K562 (cell line): ENCODE data around the gene ATG13. TPM values are rescaled to one million over a fixed set of nuclear protein-coding genes. Genes with fewer than 3 reads are reported as not detected.

ENCODE experiments used
- ARID1B ChIP-seq: fragments of 450-650 bp; IDR thresholded peaks from 2 replicates; pipeline ENCODE4 v1.6.1; 2016; ENCODE audit warnings: antibody characterized with exemption, mild to moderate bottlenecking, inconsistent platforms
- ATF3 ChIP-seq, 2 experiments: fragments of 450-650 bp in 1 of 2; sonication (generic) in 1 of 2; formaldehyde crosslinking in 1 of 2; IDR thresholded peaks in 1 of 2; conservative IDR thresholded peaks in 1 of 2; 2 replicates each; pipeline versions ENCODE4 v1.6.1 to v1.8.1; 2016 to 2023; ENCODE audit warnings: mild to moderate bottlenecking in 2 of 2, moderate library complexity in 2 of 2, inconsistent platforms in 1 of 2, missing genetic modification reagents in 1 of 2
- C11orf30 ChIP-seq: fragments of 450-650 bp; IDR thresholded peaks from 2 replicates; pipeline ENCODE4 v1.6.1; 2016; ENCODE audit warnings: low read depth, mild to moderate bottlenecking
- DIDO1 ChIP-seq: fragments of 450-650 bp; IDR thresholded peaks from 2 replicates; pipeline ENCODE4 v1.6.1; 2016; ENCODE audit warnings: low read depth, missing biosample characterization, missing genetic modification characterization
- E2F1 ChIP-seq: sonication (generic); formaldehyde crosslinking; IDR thresholded peaks from 2 replicates; pipeline ENCODE4 v1.8.1; 2023; ENCODE audit warnings: mild to moderate bottlenecking, missing genetic modification reagents, moderate library complexity
- ERF ChIP-seq: fragments of 450-650 bp; formaldehyde crosslinking; IDR thresholded peaks from 2 replicates; pipeline ENCODE4 v1.4.0; 2020; ENCODE audit warnings: mild to moderate bottlenecking, mixed read lengths
- HMGXB4 ChIP-seq: sonication (generic); formaldehyde crosslinking; IDR thresholded peaks from 2 replicates; pipeline ENCODE4 v1.8.1; 2023; ENCODE audit warnings: mild to moderate bottlenecking, missing genetic modification reagents
- ID3 ChIP-seq, 2 experiments: fragments of 250-450 bp in 1 of 2; fragments of 450-650 bp in 1 of 2; sonication (Bioruptor Pico) in 1 of 2; IDR thresholded peaks; 2 replicates each; pipeline versions ENCODE4 v1.6.1 to v1.8.0; 2016 to 2021; ENCODE audit warnings: mild to moderate bottlenecking in 2 of 2, moderate library complexity in 2 of 2, missing compliant biosample characterization in 1 of 2, missing genetic modification characterization in 1 of 2
- MCM3 ChIP-seq: fragments of 450-650 bp; IDR thresholded peaks from 2 replicates; pipeline ENCODE4 v1.6.1; 2016
- NFIC ChIP-seq: fragments of 450-650 bp; IDR thresholded peaks from 2 replicates; pipeline ENCODE4 v1.6.1; 2017; ENCODE audit warnings: mild to moderate bottlenecking, inconsistent platforms
- RBM39 ChIP-seq: fragments of 200-400 bp; formaldehyde crosslinking; optimal IDR thresholded peaks from 2 replicates; pipeline ENCODE3; 2018; ENCODE audit warnings: low read depth, low read length
- SETDB1 ChIP-seq: IDR thresholded peaks from one replicate; pipeline ENCODE4 v1.6.1; 2012; ENCODE audit warnings: low read length, control low read depth, inconsistent platforms
- SMAD3 ChIP-seq: fragments of 450-650 bp; formaldehyde crosslinking; conservative IDR thresholded peaks from 2 replicates; pipeline ENCODE4 v1.4.0; 2020; ENCODE audit warnings: mild to moderate bottlenecking
- SMARCE1 ChIP-seq: fragments of 450-650 bp; IDR thresholded peaks from 2 replicates; pipeline ENCODE4 v1.7.1; 2016; ENCODE audit warnings: mild to moderate bottlenecking
- STAG1 ChIP-seq: sonication (generic); formaldehyde crosslinking; IDR thresholded peaks from 2 replicates; pipeline ENCODE4 v1.5.0; 2020; ENCODE audit warnings: missing genetic modification reagents, borderline replicate concordance
- TBL1XR1 ChIP-seq, 2 experiments: IDR thresholded peaks; 2 replicates each; pipeline ENCODE4 v1.6.1; 2012; ENCODE audit warnings: improper control_type of control experiment in 2 of 2, low read length in 2 of 2, mild to moderate bottlenecking in 1 of 2
- TEAD2 ChIP-seq: fragments of 450-650 bp; IDR thresholded peaks from 2 replicates; pipeline ENCODE4 v1.6.1; 2016; ENCODE audit warnings: missing genetic modification characterization, control low read depth, missing compliant biosample characterization
- TRIM28 ChIP-seq: fragments of 450-650 bp; IDR thresholded peaks from 2 replicates; pipeline ENCODE4 v1.6.1; 2017
- ZBTB26 ChIP-seq: fragments of 450-650 bp; formaldehyde crosslinking; IDR thresholded peaks from 2 replicates; pipeline ENCODE4 v1.4.0; 2022; ENCODE audit warnings: missing genetic modification characterization
- ZBTB8A ChIP-seq: fragments of 450-650 bp; IDR thresholded peaks from 2 replicates; pipeline ENCODE4 v1.6.1; 2018; ENCODE audit warnings: mild to moderate bottlenecking, moderate library complexity; ENCODE audit not compliant: partially characterized antibody
- ZFPM2 ChIP-seq: fragments of 250-450 bp; sonication (Bioruptor Pico); IDR thresholded peaks from 2 replicates; pipeline ENCODE4 v1.5.1; 2022; ENCODE audit warnings: mild to moderate bottlenecking
- ZKSCAN3 ChIP-seq: fragments of 250-450 bp; sonication (Bioruptor Pico); IDR thresholded peaks from 2 replicates; pipeline ENCODE4 v1.4.0; 2020
- ZNF347 ChIP-seq: fragments of 450-650 bp; formaldehyde crosslinking; IDR thresholded peaks from 2 replicates; pipeline ENCODE4 v1.4.0; 2020; ENCODE audit warnings: low read depth, mild to moderate bottlenecking, moderate library complexity
- polyA plus RNA-seq, 8 experiments: library from polyadenylated mRNA; depleted of rRNA in 4 of 8; stranded (reverse) in 5 of 8; unstranded in 3 of 8; fragments of >200 nt; fragmentation: Nextera tagmentation in 2 of 8; fragmentation: Illumina TruSeq in 1 of 8; extraction: Ambion mirVana in 2 of 8; extraction: Trizol in 1 of 8; gene quantifications; 2 replicates each; pipeline versions ENCODE4 v1.2.1 to v1.2.3, GENCODE V29; 2011 to 2014; ENCODE audit warnings: inconsistent platforms in 1 of 8, missing spikeins in 1 of 8
- total RNA-seq, 7 experiments: library from RNA; depleted of rRNA in 6 of 7; stranded (reverse); fragments of >200 nt in 6 of 7; fragmentation: Illumina TruSeq in 2 of 7; extraction: Trizol in 2 of 7; gene quantifications; 2 replicates each; pipeline versions ENCODE4 v1.2.1 to v1.2.3, GENCODE V29; 2011 to 2021; ENCODE audit warnings: low replicate concordance in 1 of 7

ATG13 gene
- total and polyA plus RNA-seq, 9 of the 15 experiments (the other 6 are each of a cell fraction or from before 2014, with no cell fraction given): 13.1 to 61.5 (median 36.5) TPM

- TF ChIP-seq ID3 (CRISPR knock-in tag; IDR thresholded peaks at IDR 0.05): no peak
- TF ChIP-seq ID3 (tag; IDR thresholded peaks at IDR 0.05): peak; percentile 92
- TF ChIP-seq ZKSCAN3 (CRISPR knock-in tag): no peak
- TF ChIP-seq ARID1B: peak; percentile 47; the same call in 1 of the 2 replicates
- TF ChIP-seq ZFPM2 (CRISPR knock-in tag): no peak
- TF ChIP-seq SETDB1: peak; percentile 55
- no peak for TF ChIP-seq MCM3
- peak; percentile 82 for TF ChIP-seq E2F1 (CRISPR knock-in tag)
- TF ChIP-seq TEAD2: no peak
- peak; percentile 66 for TF ChIP-seq ATF3 (IDR thresholded peaks at IDR 0.05)
- TF ChIP-seq ATF3 (CRISPR knock-in tag; conservative IDR thresholded peaks at IDR 0.05): peak; percentile 90
- TF ChIP-seq ZBTB8A: no peak
- TF ChIP-seq ZBTB26 (CRISPR knock-in tag): 0 out of 2 replicates have a peak, but pooled peaks have one; percentile 28
- peak; percentile 100 for TF ChIP-seq C11orf30
- TF ChIP-seq STAG1 (CRISPR knock-in tag): no peak
- TF ChIP-seq TRIM28: peak; percentile 81; the same call in 1 of the 2 replicates
- 0 out of 2 replicates have a peak, but pooled peaks have one; percentile 63 for TF ChIP-seq ERF
- no peak for TF ChIP-seq RBM39
- TF ChIP-seq SMAD3 (CRISPR knock-in tag): peak; percentile 82
- TF ChIP-seq TBL1XR1 (IDR thresholded peaks at IDR 0.05; ENCODE audit: low read length in 2 of 2): peak; percentile 20 to 76; a peak in 2 of 4 replicates
- no peak for TF ChIP-seq HMGXB4 (CRISPR knock-in tag)
- TF ChIP-seq ZNF347 (CRISPR knock-in tag): no peak
- peak; percentile 99 for TF ChIP-seq DIDO1 (tag)
- peak; percentile 59 for TF ChIP-seq NFIC
- TF ChIP-seq SMARCE1: no peak
Measured at GRCh38 chr11:46700241-46701077, 83.1 kb downstream of the ATG13 start, which contains the start of the genes ARHGAP1 and ZNF408 (continued).
